ENCODE measurements around the gene LRPAP1.

LRPAP1 gene

DNA sequence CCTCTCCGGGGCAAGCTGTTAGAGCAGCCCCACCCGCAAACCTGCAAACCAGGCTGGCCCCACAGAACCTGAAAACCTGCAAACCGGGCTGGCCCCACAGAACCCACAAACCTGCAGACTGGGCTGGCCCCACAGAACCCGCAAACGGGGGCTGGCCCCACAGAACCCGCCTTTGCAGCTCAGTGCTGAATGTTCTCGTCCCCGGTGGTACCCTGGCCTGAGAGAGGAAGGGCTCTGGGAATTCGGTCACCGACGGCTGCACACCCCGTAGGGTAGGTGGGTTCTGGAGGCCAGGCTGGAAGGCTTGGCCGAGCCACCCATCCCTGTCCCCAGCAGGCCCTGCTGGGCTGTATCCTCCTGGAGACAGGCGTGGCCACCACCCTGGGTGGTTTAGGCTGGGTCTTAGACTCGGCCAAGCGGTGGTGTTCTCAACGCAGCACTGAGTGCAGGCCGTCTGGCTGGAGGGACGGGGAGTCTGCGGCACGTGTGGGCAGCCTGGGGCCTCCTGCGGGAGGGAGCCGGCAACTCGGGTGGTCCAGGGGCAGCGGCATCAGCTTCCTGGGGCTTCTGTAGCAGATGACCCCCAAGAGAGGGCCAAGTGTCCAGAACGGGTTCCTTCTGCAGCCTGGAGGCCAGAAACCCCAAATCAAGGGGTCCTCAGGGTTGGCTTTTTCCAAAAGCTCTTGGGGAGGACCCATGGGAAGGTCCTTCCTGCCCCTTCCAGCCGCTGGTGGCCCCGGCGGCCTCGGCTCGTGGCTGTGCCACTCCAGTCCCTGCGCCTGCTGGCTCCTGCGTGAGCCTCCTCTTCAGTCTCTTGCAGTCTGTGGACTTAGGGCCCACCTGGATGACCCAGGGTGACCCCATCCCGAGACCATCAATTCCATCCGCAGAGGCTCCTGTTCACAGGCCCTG is 53.5 kb downstream of the LRPAP1 start:
- TF ChIP-seq, protein P1, sequence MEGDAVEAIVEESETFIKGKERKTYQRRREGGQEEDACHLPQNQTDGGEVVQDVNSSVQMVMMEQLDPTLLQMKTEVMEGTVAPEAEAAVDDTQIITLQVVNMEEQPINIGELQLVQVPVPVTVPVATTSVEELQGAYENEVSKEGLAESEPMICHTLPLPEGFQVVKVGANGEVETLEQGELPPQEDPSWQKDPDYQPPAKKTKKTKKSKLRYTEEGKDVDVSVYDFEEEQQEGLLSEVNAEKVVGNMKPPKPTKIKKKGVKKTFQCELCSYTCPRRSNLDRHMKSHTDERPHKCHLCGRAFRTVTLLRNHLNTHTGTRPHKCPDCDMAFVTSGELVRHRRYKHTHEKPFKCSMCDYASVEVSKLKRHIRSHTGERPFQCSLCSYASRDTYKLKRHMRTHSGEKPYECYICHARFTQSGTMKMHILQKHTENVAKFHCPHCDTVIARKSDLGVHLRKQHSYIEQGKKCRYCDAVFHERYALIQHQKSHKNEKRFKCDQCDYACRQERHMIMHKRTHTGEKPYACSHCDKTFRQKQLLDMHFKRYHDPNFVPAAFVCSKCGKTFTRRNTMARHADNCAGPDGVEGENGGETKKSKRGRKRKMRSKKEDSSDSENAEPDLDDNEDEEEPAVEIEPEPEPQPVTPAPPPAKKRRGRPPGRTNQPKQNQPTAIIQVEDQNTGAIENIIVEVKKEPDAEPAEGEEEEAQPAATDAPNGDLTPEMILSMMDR (conservative IDR thresholded peaks at IDR 0.05; ENCODE audit: low read depth): no peak
- CTCF ChIA-PET: interaction anchor here (0.7 to 1.1 kb wide), 3 partner anchors 35 to 39 kb away, joined by 3 to 8 read pairs (median 3); no protein-coding TSS in a partner anchor
- POLR2A ChIA-PET (ENCODE audit: low non-redundant PET): no interaction called here
- DNase-seq (ENCODE audit: low spot score): no peak
- no peak overlapping the region for H3K27ac ChIP-seq

DNA sequence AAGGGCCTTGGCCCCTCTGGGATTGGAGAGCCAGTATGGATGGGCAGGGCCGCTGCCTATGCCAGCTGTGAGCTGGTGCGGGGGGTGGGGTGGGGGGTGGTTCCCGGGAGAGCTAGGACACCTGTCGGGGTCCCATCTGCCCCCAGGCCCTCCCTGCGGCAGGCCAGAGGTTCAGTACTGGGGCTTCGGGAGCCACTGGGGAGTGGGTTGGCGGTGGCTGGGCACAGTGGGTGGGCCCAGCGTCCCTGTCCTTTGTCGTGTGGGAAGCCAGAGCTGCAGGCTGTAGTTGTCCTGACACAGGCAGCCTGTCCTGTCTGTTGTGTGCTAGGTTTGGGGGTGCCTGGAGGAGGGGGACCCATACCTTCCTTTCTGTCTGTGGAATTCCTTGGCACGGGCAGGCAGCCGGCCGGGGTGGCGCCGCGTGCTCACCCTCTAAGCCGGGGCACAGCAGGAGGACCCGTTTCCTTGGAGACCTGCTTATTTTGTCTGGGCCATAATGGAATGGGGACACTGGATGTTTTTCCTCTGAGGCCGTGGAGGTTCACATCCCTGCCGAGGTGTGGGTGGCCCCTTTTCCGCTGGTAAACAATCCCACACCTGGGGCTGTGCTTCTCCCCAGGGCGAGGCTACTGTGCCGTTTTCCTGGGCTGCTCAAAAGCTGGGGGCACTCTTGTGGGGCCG is 54.3 kb downstream of the LRPAP1 start:
- ChIA-PET POLR2A (ENCODE audit: low non-redundant PET) (no interaction called here), CTCF (no interaction called here)
- DNase-seq (ENCODE audit: low spot score): no peak
- TF ChIP-seq, protein P1 (conservative IDR thresholded peaks at IDR 0.05; ENCODE audit: low read depth): no peak
- H3K27ac ChIP-seq: no peak overlapping the region

- DNase-seq (ENCODE audit: low spot score): no peak
- TF ChIP-seq, protein P1 (conservative IDR thresholded peaks at IDR 0.05; ENCODE audit: low read depth): no peak
- ChIA-PET POLR2A (ENCODE audit: low non-redundant PET) (no interaction called here), CTCF (interaction anchor here (0.7 kb wide), 1 partner anchor 131 kb away, joined by 3 read pairs; no protein-coding TSS in a partner anchor)
- no peak overlapping the region for H3K27ac ChIP-seq
These were observed 55.1 kb downstream of the LRPAP1 start for GRCh38 chr4:3476936-3477749.

- ChIA-PET CTCF (interaction anchor here (0.7 kb wide), 1 partner anchor 130 kb away, joined by 3 read pairs; no protein-coding TSS in a partner anchor), POLR2A (ENCODE audit: low non-redundant PET) (no interaction called here)
- H3K27ac ChIP-seq: no peak overlapping the region
- TF ChIP-seq, protein P1 (conservative IDR thresholded peaks at IDR 0.05; ENCODE audit: low read depth): no peak
- no peak for DNase-seq (ENCODE audit: low spot score)
These were observed 55.9 kb downstream of the LRPAP1 start for GRCh38 chr4:3476341-3476747.

DNA sequence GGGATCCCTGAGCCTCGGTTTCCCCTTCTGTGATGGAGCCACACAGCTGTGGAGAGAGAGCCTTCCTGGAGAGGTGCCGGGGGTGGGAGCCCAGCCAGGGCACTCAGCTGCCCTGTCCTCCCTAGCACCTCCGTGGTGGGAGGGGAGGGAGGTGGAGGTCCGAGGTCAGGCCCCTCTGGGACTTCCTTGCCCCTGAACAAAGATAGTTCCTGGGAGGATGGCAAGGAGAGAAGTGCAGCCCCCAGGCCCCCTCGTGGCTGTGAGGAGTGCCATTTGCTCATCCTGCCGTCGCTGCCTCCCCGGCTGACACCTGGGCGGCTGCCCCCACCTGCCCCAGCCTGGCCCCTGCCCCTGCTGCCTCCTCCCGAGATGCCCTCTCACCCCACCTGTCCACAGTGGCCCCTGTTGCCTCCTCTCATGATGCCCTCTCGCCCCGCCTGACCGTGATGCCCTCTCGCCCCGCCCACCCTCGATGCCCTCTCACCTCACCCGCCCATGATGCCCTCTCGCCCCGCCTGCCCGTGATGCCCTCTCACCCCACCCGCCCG is 56.4 kb downstream of the LRPAP1 start:
- no peak overlapping the region for H3K27ac ChIP-seq
- POLR2A ChIA-PET (ENCODE audit: low non-redundant PET): no interaction called here
- no peak for DNase-seq (ENCODE audit: low spot score)
- CTCF ChIA-PET: no interaction called here
- TF ChIP-seq, protein P1 (conservative IDR thresholded peaks at IDR 0.05; ENCODE audit: low read depth): no peak

Data from RWPE1 (cell line).